Measurements from ENCODE around the gene SCG2. TPM values are rescaled to one million over a fixed set of nuclear protein-coding genes. Genes with fewer than 3 reads are reported as not detected.
A peak's percentile ranks its signal among the peaks of the same experiment; 100 is the strongest.

The SCG2 gene
- total RNA-seq: 14.0 and 14.2 TPM in 2 replicates
- polyA plus RNA-seq: 21.8 and 23.0 TPM in 2 replicates

- Histone ChIP-seq H3K4me2 (peak within 1 kb of the TSS; percentile 33), H3K36me3 (replicated peaks; ENCODE audit: insufficient read depth, low read depth) (no peaks in the 10 kb centered on the region), H2AFZ (no peak within 1 kb of the TSS), H3K4me1 (ENCODE audit: insufficient read depth) (no peaks in the 10 kb centered on the region), H3K79me2 (no peaks in the 10 kb centered on the region), H3K9me2 (replicated peaks; ENCODE audit: insufficient read depth) (no peaks in the 10 kb centered on the region), H4K20me1 (ENCODE audit: insufficient read depth, poor library complexity, severe bottlenecking) (no peaks in the 10 kb centered on the region), H3K4me3 (no peak within 1 kb of the TSS), H3K27ac (no peak within 1 kb of the TSS), H3K27me3 (no peaks in the 10 kb centered on the region), H3K9me3 (ENCODE audit: low read depth) (no peaks in the 10 kb centered on the region)
- WGBS (ENCODE audit: low lambda C conversion rate, missing lambda C conversion rate): 14% methylated on average over 17 of the region's 17 CpGs
- TF ChIP-seq CTCF (IDR thresholded peaks at IDR 0.05; ENCODE audit: poor library complexity): peak; percentile 53
- TF ChIP-seq EZH2 (IDR thresholded peaks at IDR 0.05; ENCODE audit: borderline replicate concordance): no peak
- DNase-seq (ENCODE audit: low spot score): peak; percentile 93
These were observed at the start of gene SCG2 for GRCh38 chr2:223601932-223602666. TSS of gene SCG2 (minus strand) at chr2:223602361. CDS start at chr2:223599282, 3,079 bp downstream.

- WGBS (ENCODE audit: low lambda C conversion rate, missing lambda C conversion rate): 80% methylated on average over 8 of the region's 8 CpGs
- H3K27me3 ChIP-seq: no peaks in the 10 kb centered on the region
- H4K20me1 ChIP-seq (ENCODE audit: insufficient read depth, poor library complexity, severe bottlenecking): no peaks in the 10 kb centered on the region
- H2AFZ ChIP-seq: no peak overlapping the region
- no peak overlapping the region for H3K4me3 ChIP-seq
- no peaks in the 10 kb centered on the region for H3K9me2 ChIP-seq (replicated peaks; ENCODE audit: insufficient read depth)
- no peaks in the 10 kb centered on the region for H3K9me3 ChIP-seq (ENCODE audit: low read depth)
- no peaks in the 10 kb centered on the region for H3K79me2 ChIP-seq
- no peaks in the 10 kb centered on the region for H3K36me3 ChIP-seq (replicated peaks; ENCODE audit: insufficient read depth, low read depth)
- H3K27ac ChIP-seq: no peak overlapping the region
- TF ChIP-seq CTCF (IDR thresholded peaks at IDR 0.05; ENCODE audit: poor library complexity): no peak
- no peak for TF ChIP-seq EZH2phosphoT487 (IDR thresholded peaks at IDR 0.05; ENCODE audit: low read depth, severe bottlenecking, unreplicated experiment)
- TF ChIP-seq EZH2 (IDR thresholded peaks at IDR 0.05; ENCODE audit: borderline replicate concordance): no peak
- H3K4me2 ChIP-seq: no peak overlapping the region
- no peak for DNase-seq (ENCODE audit: low spot score)
- H3K4me1 ChIP-seq (ENCODE audit: insufficient read depth): no peaks in the 10 kb centered on the region
These were observed 47.7 kb upstream of the SCG2 start for GRCh38 chr2:223649554-223650533.

GRCh38 chr2:223648755-223649154 is 46.6 kb upstream of the SCG2 start:
- Histone ChIP-seq H3K4me2 (no peak overlapping the region), H2AFZ (no peak overlapping the region), H3K36me3 (replicated peaks; ENCODE audit: insufficient read depth, low read depth) (no peaks in the 10 kb centered on the region)

More at GRCh38 chr2:223648755-223649154, 46.6 kb upstream of the SCG2 start:
- Histone ChIP-seq H3K9me3 (ENCODE audit: low read depth) (no peaks in the 10 kb centered on the region), H3K79me2 (no peaks in the 10 kb centered on the region), H3K27ac (no peak overlapping the region), H3K4me3 (no peak overlapping the region), H3K9me2 (replicated peaks; ENCODE audit: insufficient read depth) (no peaks in the 10 kb centered on the region), H4K20me1 (ENCODE audit: insufficient read depth, poor library complexity, severe bottlenecking) (no peaks in the 10 kb centered on the region), H3K4me1 (ENCODE audit: insufficient read depth) (no peaks in the 10 kb centered on the region), H3K27me3 (no peaks in the 10 kb centered on the region)
- no peak for DNase-seq (ENCODE audit: low spot score)
- TF ChIP-seq EZH2phosphoT487 (IDR thresholded peaks at IDR 0.05; ENCODE audit: low read depth, severe bottlenecking, unreplicated experiment) (no peak), CTCF (IDR thresholded peaks at IDR 0.05; ENCODE audit: poor library complexity) (no peak), EZH2 (IDR thresholded peaks at IDR 0.05; ENCODE audit: borderline replicate concordance) (no peak)

Measured in hepatocyte (in vitro differentiated cells).